Measurements from ENCODE around the gene PCBP4. TPM values are rescaled to one million over a fixed set of nuclear protein-coding genes. Genes with fewer than 3 reads are reported as not detected.

The PCBP4 gene
- total RNA-seq, 4 donors from 2014 or later = 39.7 to 261 (median 159) TPM

DNA sequence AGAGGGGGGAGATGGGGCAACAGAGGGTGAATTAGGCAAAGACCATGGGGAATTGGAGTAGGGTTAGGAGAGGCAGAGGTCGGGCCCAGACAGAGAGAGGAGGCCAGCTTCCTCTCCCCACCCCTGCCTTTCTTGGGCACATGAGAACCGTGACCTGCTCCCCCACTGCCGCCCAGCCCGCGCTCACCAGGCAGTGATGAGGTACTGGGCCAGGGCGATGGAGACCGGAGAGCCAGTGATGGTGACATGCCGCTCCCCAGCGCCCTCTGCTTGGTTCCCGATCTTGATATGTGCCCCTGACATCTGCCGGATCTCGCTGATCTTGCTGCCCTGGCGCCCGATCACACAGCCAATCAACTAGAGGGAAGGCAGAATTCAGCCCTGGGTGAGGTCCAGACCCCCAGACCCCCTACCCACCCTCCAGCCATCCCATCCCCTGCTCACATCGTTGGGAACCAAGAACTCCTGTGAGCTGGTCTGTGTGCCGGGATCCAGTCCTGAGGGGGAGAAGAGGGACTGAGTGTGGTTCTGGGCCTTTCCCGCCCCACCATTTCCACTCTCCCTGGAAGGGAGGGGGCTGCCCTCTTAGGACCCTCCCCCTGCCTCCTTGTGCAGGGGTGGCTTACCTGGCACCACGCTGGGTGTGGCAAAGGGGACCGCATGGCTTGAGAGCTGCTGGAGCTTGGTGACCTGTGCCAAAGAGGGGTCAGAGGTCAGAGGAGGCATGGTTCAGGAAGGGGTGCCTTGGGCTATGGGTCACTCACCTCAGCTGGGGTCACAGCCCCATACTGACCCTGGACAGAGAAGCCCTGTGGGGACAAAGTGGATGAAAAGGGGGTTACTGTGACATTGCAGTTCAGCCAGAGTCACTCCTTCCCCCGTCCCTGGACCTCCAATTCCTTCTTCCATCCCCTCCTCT lies 8.4 kb downstream of the PCBP4 start:
- DNase-seq = no peak
- TF ChIP-seq CTCF (IDR thresholded peaks at IDR 0.05) (no peak), POLR2A (IDR thresholded peaks at IDR 0.05) (no peak)
- Histone ChIP-seq H3K4me1 (no peaks in the 10 kb centered on the region), H3K27me3 (no peaks in the 10 kb centered on the region), H3K9me3 (no peaks in the 10 kb centered on the region), H3K4me3 (no peak overlapping the region), H3K36me3 (no peaks in the 10 kb centered on the region), H3K27ac (no peak overlapping the region)
- intact Hi-C loops (cut with DNase I; ENCODE audit: low total_unique reads) = no loop called here

- TF ChIP-seq POLR2A (IDR thresholded peaks at IDR 0.05) (no peak), CTCF (IDR thresholded peaks at IDR 0.05) (no peak)
- no peak for DNase-seq
- Histone ChIP-seq H3K9me3 (no peaks in the 10 kb centered on the region), H3K27ac (no peak overlapping the region), H3K4me3 (no peak overlapping the region), H3K36me3 (no peaks in the 10 kb centered on the region), H3K4me1 (no peaks in the 10 kb centered on the region), H3K27me3 (no peaks in the 10 kb centered on the region)
- intact Hi-C loops (cut with DNase I; ENCODE audit: low total_unique reads) = no loop called here
Measured at GRCh38 chr3:51957520-51958205, 9.6 kb downstream of the PCBP4 start.

GRCh38 chr3:51955893-51956770 lies 11.1 kb downstream of the PCBP4 start:
- Histone ChIP-seq H3K36me3 (no peaks in the 10 kb centered on the region), H3K9me3 (no peaks in the 10 kb centered on the region), H3K27ac (peak overlapping the region; percentile 47 to 79), H3K4me3 (peak overlapping the region in 1 of 2 donors; percentile 40), H3K27me3 (no peaks in the 10 kb centered on the region), H3K4me1 (no peaks in the 10 kb centered on the region)
- intact Hi-C loops (cut with DNase I; ENCODE audit: low total_unique reads) = no loop called here
- peak in 3 of 4 experiments; percentile 35 to 68 (median 51) for TF ChIP-seq CTCF (IDR thresholded peaks at IDR 0.05)
- TF ChIP-seq POLR2A (IDR thresholded peaks at IDR 0.05) = no peak
- peak; percentile 53 to 69 for DNase-seq

GRCh38 chr3:51955175-51955892 lies 11.9 kb downstream of the PCBP4 start, which contains the start of gene GPR62:
Gene GPR62, plus strand, starts transcription at chr3:51955381. Its CDS starts 272 bp downstream, at chr3:51955653.
- TF ChIP-seq CTCF (IDR thresholded peaks at IDR 0.05) (no peak), POLR2A (IDR thresholded peaks at IDR 0.05) (no peak)
- no peaks in the 10 kb centered on the region for H3K4me1 ChIP-seq
- intact Hi-C loops (cut with DNase I; ENCODE audit: low total_unique reads) = no loop called here
- no peak for DNase-seq
- H3K4me3 ChIP-seq = peak within 1 kb of the TSS in 1 of 2 donors; percentile 40
- H3K27ac ChIP-seq = peak within 1 kb of the TSS; percentile 47 to 79
- H3K36me3 ChIP-seq = no peaks in the 10 kb centered on the region
- no peaks in the 10 kb centered on the region for H3K27me3 ChIP-seq
- no peaks in the 10 kb centered on the region for H3K9me3 ChIP-seq
